NCI-H2171 (cell line): ENCODE data around the gene SYTL1.

ENCODE experiments used
- DNase-seq: peaks from one replicate; lab custom pipeline; 2025; lab: John Stamatoyannopoulos, UW

Gene SYTL1

DNA sequence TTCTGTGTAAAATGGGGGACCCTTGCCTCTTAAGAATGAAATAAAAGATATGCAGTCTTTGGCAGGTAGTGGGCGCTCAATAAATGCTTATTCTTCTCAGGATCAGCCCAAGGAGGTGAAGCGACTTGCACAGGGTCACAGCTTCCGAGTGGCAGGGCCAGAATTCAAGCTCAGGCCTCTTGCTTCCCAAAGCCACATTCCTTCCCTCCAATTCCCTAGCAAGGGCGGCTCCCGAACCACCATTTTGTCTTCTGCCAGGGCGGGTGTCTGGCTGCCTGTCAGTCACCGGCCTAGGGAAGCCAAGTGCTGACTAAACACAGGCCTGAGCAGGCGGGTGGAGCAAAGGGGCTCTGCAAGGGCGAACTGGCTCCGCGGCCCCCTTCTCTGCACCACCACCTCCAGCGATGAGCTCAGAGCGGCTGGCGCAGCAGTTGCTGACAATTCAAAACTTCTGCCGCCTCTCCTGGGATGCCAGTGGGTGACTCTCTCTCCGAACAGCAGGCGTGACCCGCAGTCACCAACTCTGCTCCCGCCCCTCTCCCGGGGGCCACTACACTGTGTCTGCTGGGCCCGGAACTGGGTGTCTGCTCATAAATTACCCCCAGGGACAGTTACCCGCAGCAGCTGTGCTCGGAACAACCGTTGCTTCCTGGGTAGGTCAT is 61.4 kb downstream of the SYTL1 start:
- DNase-seq: no peak
